HepG2 (cell line): ENCODE results near the gene PGAP1. TPM values are rescaled to one million over a fixed set of nuclear protein-coding genes. Genes with fewer than 3 reads are reported as not detected.
A peak's percentile ranks its signal among the peaks of the same experiment; 100 is the strongest.

Experiments used
- CBFB ChIP-seq: sonication (generic); formaldehyde crosslinking; IDR thresholded peaks from 2 replicates; pipeline ENCODE4 v1.4.0; 2020; ENCODE audit warnings: missing genetic modification reagents
- EP300 ChIP-seq, 3 experiments: sonication (generic) in 1 of 3; formaldehyde crosslinking in 1 of 3; IDR thresholded peaks; 2 replicates each; pipeline versions ENCODE4 v1.5.1 to v1.6.1; 2011 to 2020; ENCODE audit warnings: low read depth in 2 of 3, low read length in 2 of 3, borderline replicate concordance in 1 of 3, improper control_type of control experiment in 1 of 3, mild to moderate bottlenecking in 1 of 3, missing genetic modification reagents in 1 of 3, moderate library complexity in 1 of 3
- KDM4B ChIP-seq: sonication (generic); formaldehyde crosslinking; IDR thresholded peaks from 2 replicates; pipeline ENCODE4 v1.4.0; 2020; ENCODE audit warnings: missing genetic modification reagents
- KDM6A ChIP-seq: IDR thresholded peaks from 2 replicates; pipeline ENCODE4 v1.6.1; 2016; ENCODE audit warnings: low read depth
- MTA3 ChIP-seq: sonication (generic); formaldehyde crosslinking; IDR thresholded peaks from 2 replicates; pipeline ENCODE4 v1.4.0; 2020; ENCODE audit warnings: missing genetic modification reagents
- NR2F2 ChIP-seq: IDR thresholded peaks from 2 replicates; pipeline ENCODE4 v1.6.1; 2012; ENCODE audit warnings: low read depth, inconsistent platforms, borderline replicate concordance
- RAD21 ChIP-seq: fragments of 450-650 bp; formaldehyde crosslinking; IDR thresholded peaks from 2 replicates; pipeline ENCODE4 v1.5.0; 2020; ENCODE audit warnings: mild to moderate bottlenecking
- RFXAP ChIP-seq: sonication (generic); formaldehyde crosslinking; IDR thresholded peaks from 2 replicates; pipeline ENCODE4 v1.4.0; 2020; ENCODE audit warnings: missing genetic modification reagents, borderline replicate concordance
- SALL1 ChIP-seq: sonication (generic); formaldehyde crosslinking; IDR thresholded peaks from 2 replicates; pipeline ENCODE4 v1.8.0; 2022; ENCODE audit warnings: mild to moderate bottlenecking, missing genetic modification reagents
- SMAD1 ChIP-seq: sonication (generic); formaldehyde crosslinking; IDR thresholded peaks from 2 replicates; pipeline ENCODE4 v1.4.0; 2020; ENCODE audit warnings: missing genetic modification reagents, low read depth, mild to moderate bottlenecking, borderline replicate concordance
- SMAD3 ChIP-seq: sonication (generic); formaldehyde crosslinking; IDR thresholded peaks from 2 replicates; pipeline ENCODE4 v1.4.0; 2020; ENCODE audit warnings: missing genetic modification reagents
- SMARCC2 ChIP-seq: fragments of 450-650 bp; IDR thresholded peaks from 2 replicates; pipeline ENCODE4 v1.6.1; 2017; ENCODE audit warnings: antibody characterized with exemption, mild to moderate bottlenecking
- SUZ12 ChIP-seq: fragments of 150-350 bp; IDR thresholded peaks from 2 replicates; pipeline ENCODE4 v1.6.1; 2014; ENCODE audit warnings: low read depth, low read length
- TOE1 ChIP-seq: sonication (generic); formaldehyde crosslinking; IDR thresholded peaks from 2 replicates; pipeline ENCODE4 v1.4.0; 2020; ENCODE audit warnings: mild to moderate bottlenecking, missing genetic modification reagents
- ZBTB26 ChIP-seq: IDR thresholded peaks from 2 replicates; pipeline ENCODE4 v1.6.1; 2016; ENCODE audit warnings: missing compliant biosample characterization, missing genetic modification reagents, borderline replicate concordance
- ZMAT3 ChIP-seq: sonication (generic); formaldehyde crosslinking; conservative IDR thresholded peaks from 2 replicates; pipeline ENCODE4 v1.7.0; 2021; ENCODE audit warnings: missing genetic modification reagents
- ZNF280D ChIP-seq: sonication (generic); formaldehyde crosslinking; IDR thresholded peaks from 2 replicates; pipeline ENCODE4 v1.5.1; 2020; ENCODE audit warnings: mild to moderate bottlenecking, missing genetic modification reagents
- ZNF350 ChIP-seq: sonication (generic); formaldehyde crosslinking; IDR thresholded peaks from 2 replicates; pipeline ENCODE4 v1.4.0; 2020; ENCODE audit warnings: mild to moderate bottlenecking, low read depth, missing genetic modification reagents, borderline replicate concordance
- ZNF609 ChIP-seq: sonication (generic); formaldehyde crosslinking; IDR thresholded peaks from 2 replicates; pipeline ENCODE4 v1.4.0; 2020; ENCODE audit warnings: mild to moderate bottlenecking, missing genetic modification reagents, borderline replicate concordance
- polyA plus RNA-seq, 8 experiments: library from polyadenylated mRNA; depleted of rRNA in 3 of 8; stranded (reverse) in 7 of 8; unstranded in 1 of 8; fragments of >200 nt; fragmentation: Illumina TruSeq in 4 of 8; extraction: Trizol in 4 of 8; gene quantifications; 2 replicates each; pipeline versions ENCODE4 v1.2.1 to v1.2.3, GENCODE V29; 2011 to 2016; ENCODE audit warnings: low read depth in 4 of 8, missing spikeins in 1 of 8, mixed read lengths in 1 of 8; ENCODE audit not compliant: insufficient read depth in 1 of 8
- total RNA-seq, 5 experiments: library from RNA; depleted of rRNA; stranded (reverse); fragments of >200 nt; fragmentation: Illumina TruSeq; extraction: Trizol; gene quantifications; 2 replicates each; pipeline ENCODE4 v1.2.3, GENCODE V29; 2016; ENCODE audit warnings: low read depth in 1 of 5

The PGAP1 gene
- total and polyA plus RNA-seq, 2 of the 13 experiments (the other 11 are each of a cell fraction or from before 2014, with no cell fraction given): 4.1 to 6.4 TPM

DNA sequence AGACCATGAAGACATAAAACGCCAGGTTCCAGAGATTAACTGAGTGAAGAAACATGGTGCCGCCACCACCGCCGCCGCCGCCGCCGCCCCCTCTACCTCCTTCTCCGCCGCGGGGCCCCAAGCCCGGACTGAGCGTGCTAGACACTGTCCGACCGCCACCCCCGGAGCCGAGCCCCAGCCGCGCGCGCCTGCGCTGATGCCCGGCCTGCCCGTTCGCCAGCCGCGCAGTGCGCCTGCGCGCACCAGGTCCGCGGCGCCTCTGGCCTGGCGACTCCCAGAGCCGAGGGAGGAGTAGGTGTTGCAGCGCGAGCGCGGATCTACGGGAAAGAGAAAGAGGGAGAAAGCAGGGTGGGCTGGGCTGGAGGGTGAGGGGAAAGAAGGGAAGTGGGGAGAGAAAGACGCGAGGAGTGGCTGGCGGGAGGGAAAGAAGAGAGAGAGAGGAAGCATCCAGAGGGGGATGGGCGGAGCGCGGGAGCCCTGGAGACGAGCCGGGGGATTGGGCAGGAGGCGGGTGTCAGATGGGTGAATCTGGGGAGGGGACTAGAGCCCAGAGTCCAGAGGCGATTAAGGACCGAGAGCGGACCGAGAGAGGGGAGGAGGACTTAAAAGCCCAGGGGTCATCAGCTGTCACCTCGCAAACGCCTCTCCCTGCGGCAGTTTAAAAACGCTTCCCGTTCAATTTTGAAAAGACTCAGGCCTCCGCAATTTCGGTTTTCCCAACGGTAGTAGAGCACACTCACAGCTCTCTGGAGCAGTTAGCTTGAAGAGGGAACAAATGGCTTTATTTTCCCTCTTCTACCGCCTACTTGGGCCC is at the start of gene PGAP1 (continued):
- TF ChIP-seq EP300 (IDR thresholded peaks at IDR 0.05; ENCODE audit: low read depth in 2 of 2, low read length in 2 of 2) (peak in 1 of 2 experiments; percentile 10; a peak in 2 of 4 replicates), EP300 (CRISPR knock-in tag; IDR thresholded peaks at IDR 0.05; ENCODE audit: borderline replicate concordance) (no peak), MTA3 (CRISPR knock-in tag) (no peak), SALL1 (CRISPR knock-in tag) (peak; percentile 95), NR2F2 (peak; percentile 78; the same call in 1 of the 2 replicates), SMAD1 (CRISPR knock-in tag) (peak; percentile 53; the same call in 1 of the 2 replicates), SUZ12 (no peak), RAD21 (CRISPR knock-in tag) (0 out of 2 replicates have a peak, but pooled peaks have one; percentile 9), ZBTB26 (peak; percentile 82), RFXAP (CRISPR knock-in tag) (peak; percentile 29; the same call in 1 of the 2 replicates), CBFB (CRISPR knock-in tag) (no peak; the same call in 1 of the 2 replicates), TOE1 (no peak), SMARCC2 (no peak), SMAD3 (CRISPR knock-in tag) (0 out of 2 replicates have a peak, but pooled peaks have one; percentile 32), ZNF609 (CRISPR knock-in tag) (no peak), KDM4B (CRISPR knock-in tag) (0 out of 2 replicates have a peak, but pooled peaks have one; percentile 43), ZNF280D (no peak), ZMAT3 (CRISPR knock-in tag) (peak; percentile 60; the same call in 1 of the 2 replicates), ZNF350 (CRISPR knock-in tag) (no peak), KDM6A (no peak)
